Activated CD8-positive, alpha-beta memory T cell treated with anti-CD3 and anti-CD28 coated beads for 1 hour (primary cell): ENCODE data around the gene ISG15.

Source experiments
- DNase-seq, 2 donors: peaks; one replicate each; pipeline ENCODE4 v3.0.0-alpha.2; 2020; ENCODE audit warnings: low read depth in 1 of 2; ENCODE audit errors: extremely low read depth in 1 of 2

The ISG15 gene

GRCh38 chr1:1013105-1013921, at the start of gene ISG15:
ISG15 (plus strand) TSS chr1:1013497; CDS start chr1:1013574, 77 bp downstream.
- peak; percentile 71 to 82 for DNase-seq

- no peak for DNase-seq
Measured at GRCh38 chr1:963746-964525, 49.4 kb upstream of the ISG15 start.

- DNase-seq = no peak
Measured at GRCh38 chr1:964691-965525, 48.4 kb upstream of the ISG15 start.

GRCh38 chr1:965526-966134, 47.7 kb upstream of the ISG15 start:
- no peak for DNase-seq

DNA sequence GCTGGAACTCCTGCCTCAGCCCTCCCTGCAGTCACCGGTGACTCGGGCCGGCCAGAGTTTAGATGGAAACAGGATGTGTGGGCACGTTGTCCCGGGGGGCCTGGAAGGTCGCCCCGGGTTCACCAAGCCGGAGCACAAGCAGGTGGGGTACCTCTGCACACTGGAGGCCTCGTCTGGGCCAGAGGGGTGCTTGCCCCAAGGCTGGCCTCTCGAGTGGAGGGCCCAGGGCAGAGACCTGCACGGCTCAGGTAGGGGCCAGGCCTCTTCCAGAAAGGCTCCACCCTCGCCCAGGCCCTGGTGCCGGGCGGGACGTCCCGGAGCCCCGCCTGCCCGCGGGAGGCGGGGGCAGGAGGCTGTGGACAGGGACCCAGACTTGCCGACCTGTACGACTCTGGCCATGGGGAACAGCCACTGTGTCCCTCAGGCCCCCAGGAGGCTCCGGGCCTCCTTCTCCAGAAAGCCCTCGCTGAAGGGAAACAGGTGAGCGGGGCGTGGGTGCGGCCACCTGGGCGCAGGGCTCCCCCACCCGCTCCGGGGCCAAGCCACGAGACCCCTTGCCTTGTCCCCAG, 47.1 kb upstream of the ISG15 start, which contains the start of gene PLEKHN1:
Gene PLEKHN1, plus strand, starts transcription at position 348 of the 569 bp plus-strand sequence. Its CDS starts 50 bp downstream, at position 398.
- DNase-seq = no peak

DNA sequence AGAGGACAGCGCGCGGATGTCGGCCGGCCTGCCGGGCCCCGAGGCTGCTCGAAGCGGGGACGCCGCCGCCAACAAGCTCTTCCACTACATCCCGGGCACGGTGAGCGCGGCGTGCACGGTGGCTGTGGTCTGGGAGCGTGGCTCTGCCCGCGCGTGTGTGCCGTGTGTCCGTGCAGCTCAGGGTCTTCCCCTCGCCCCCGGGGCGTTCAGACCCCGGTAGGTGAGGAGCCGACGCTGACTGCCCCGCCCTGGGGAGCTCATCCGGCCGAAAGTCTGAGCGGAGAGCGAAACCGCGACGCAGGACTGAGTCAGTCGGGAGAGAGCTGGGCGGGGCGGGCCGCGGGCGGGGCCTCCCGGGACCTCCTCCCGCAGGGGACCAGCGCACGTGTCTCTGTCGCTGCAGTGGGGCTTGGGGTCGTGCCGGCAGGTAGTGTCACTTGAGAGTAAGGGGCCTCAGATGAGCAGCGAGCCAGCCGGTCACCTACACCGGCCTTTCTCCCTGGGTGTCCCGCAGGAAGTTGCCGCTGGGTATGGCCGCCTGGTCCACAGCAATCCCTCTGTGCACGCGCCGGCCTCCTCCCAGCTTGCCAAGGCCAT, 46.5 kb upstream of the ISG15 start:
- peak; percentile 56 to 79 for DNase-seq

- DNase-seq = no peak
Measured at GRCh38 chr1:967466-968343, 45.6 kb upstream of the ISG15 start.

DNA sequence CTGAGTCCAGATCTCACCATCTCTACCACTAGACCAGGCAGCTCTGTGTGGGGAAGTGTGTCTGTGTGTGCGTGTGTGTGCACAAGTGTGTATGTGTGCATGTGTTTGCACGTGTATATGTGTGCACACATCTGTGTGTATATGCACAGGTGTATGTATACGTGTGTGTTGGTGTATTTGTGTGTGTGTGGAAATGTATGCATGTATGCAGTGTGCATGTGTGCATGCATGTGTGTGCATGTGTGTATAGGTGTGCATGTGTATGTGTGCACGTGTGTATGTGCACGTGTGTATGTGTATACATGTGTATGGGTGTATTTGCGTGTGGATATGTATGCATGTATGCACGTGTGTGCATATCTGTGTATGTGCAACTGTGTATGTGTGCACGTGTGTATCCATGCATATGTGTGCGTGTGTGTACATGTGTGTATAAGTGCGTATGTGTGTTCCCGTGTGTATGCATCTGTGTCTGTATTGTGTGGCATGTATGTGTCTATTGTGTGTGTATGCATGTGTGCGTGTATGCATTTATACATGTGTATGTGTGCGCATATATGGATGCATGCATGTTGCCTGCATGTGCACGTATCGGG, 43.9 kb upstream of the ISG15 start:
- no peak for DNase-seq

DNA sequence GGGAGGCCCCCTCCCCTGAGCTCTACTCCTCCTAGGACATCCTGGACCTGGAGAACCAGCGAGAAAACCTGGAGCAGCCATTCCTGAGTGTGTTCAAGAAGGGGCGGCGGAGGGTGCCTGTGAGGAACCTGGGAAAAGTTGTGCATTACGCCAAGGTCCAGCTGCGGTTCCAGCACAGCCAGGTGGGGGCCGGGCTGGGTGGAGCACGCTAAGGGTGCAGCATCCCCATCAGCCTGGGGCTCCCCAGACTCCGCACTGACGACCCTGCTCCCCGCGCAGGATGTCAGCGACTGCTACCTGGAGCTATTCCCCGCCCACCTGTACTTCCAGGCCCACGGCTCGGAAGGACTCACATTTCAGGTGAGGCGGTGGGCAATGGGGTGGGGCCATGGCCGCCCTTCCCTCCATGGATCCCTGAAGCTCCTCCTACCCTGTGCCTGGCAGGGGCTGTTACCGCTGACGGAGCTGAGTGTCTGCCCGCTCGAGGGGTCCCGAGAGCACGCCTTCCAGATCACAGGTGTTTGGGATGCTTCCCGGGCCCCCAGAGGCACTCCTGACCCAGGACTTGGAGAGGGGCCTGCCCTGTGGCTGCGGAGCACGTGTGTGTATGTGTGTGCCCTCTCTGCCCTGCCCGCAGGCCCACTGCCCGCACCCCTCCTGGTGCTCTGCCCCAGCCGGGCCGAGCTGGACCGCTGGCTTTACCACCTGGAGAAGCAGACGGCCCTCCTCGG, 42.9 kb upstream of the ISG15 start:
- no peak for DNase-seq

GRCh38 chr1:970973-971730, 42.1 kb upstream of the ISG15 start:
- DNase-seq = no peak

- DNase-seq = no peak
Measured at GRCh38 chr1:971751-972506, 41.4 kb upstream of the ISG15 start.

- DNase-seq = no peak
Measured at GRCh38 chr1:972726-973458, 40.4 kb upstream of the ISG15 start.

- no peak for DNase-seq
Measured at GRCh38 chr1:973459-974292, 39.6 kb upstream of the ISG15 start.

DNA sequence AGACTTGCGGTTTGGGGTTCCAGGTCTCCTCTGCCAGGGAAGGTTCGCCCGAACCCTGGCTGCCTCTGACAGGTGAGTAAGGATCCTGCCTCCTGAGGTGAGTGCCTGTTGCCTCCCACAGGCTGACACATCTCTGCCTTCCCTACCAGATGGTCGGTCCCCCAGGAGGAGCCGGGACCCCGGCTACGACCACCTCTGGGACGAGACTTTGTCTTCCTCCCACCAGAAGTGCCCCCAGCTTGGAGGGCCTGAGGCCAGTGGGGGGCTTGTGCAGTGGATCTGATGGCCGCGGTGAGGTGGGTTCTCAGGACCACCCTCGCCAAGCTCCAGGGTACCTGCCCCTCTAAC, 39.0 kb upstream of the ISG15 start:
- DNase-seq = no peak
